Lower leg skin (tissue), 4 donors: ENCODE measurements around the gene RNF34. TPM values are rescaled to one million over a fixed set of nuclear protein-coding genes. Genes with fewer than 3 reads are reported as not detected.
"Not testable (repeated sequence)": the region's sequence is repeated elsewhere in the genome, so short reads cannot be mapped to it uniquely, and the experiment has no call there.

Experiments used
- DNase-seq, 2 donors: peaks; one replicate each; pipeline ENCODE4 v3.0.0-alpha.2; 2019; ENCODE audit warnings: low spot score in 2 of 2
- H3K4me3 ChIP-seq: fragments of 200-600 bp; sonication (generic); 2 replicates; pipeline ENCODE4 v1.5.1; 2017; ENCODE audit warnings: mild to moderate bottlenecking, low read depth; ENCODE audit not compliant: poor library complexity, severe bottlenecking
- CTCF ChIP-seq, 3 donors: fragments of 450-650 bp; IDR thresholded peaks; one replicate each; pipeline ENCODE4 v1.5.1; 2016; ENCODE audit warnings: antibody characterized with exemption in 3 of 3, mild to moderate bottlenecking in 3 of 3, moderate library complexity in 2 of 3
- POLR2A ChIP-seq, 2 donors: fragments of 450-650 bp; IDR thresholded peaks; one replicate each; pipeline ENCODE4 v1.6.1; 2016 to 2017; ENCODE audit warnings: antibody characterized with exemption in 2 of 2, mild to moderate bottlenecking in 1 of 2, moderate library complexity in 1 of 2
- WGBS, 2 donors: methylation state at CpG; one replicate each; pipeline ENCODE4 v1.1.5; 2018; 5-methylcytosine and 5-hydroxymethylcytosine counted together
- intact Hi-C: fragments of 100-400 bp; cut with DNase I; formaldehyde crosslinking; loops from one replicate; pipeline ENCODE4 v1.15.0; 2023; ENCODE audit warnings: low total_unique reads
- total RNA-seq, 4 donors: library from RNA; depleted of rRNA; stranded (reverse); fragments of >200 nt; gene quantifications; one replicate each; pipeline ENCODE4 v1.1.0, GENCODE V29; 2016

RNF34 gene
- total RNA-seq, 4 donors from 2014 or later, result 18.9 to 32.1 (median 25.8) TPM

GRCh38 chr12:121379945-121380344 is 20.0 kb upstream of the RNF34 start:
- 89 to 91% methylated on average over 10 of the region's 10 CpGs for WGBS, 2 donors
- intact Hi-C loops, result no loop called here
- TF ChIP-seq POLR2A (IDR thresholded peaks at IDR 0.05) (no peak), CTCF (IDR thresholded peaks at IDR 0.05) (no peak)
- no peak for DNase-seq
- H3K4me3 ChIP-seq, result no peak overlapping the region

GRCh38 chr12:121383601-121384021 is 16.3 kb upstream of the RNF34 start:
- DNase-seq, result no peak
- no peak overlapping the region for H3K4me3 ChIP-seq
- 91 to 94% methylated on average over 9 of the region's 9 CpGs for WGBS, 2 donors
- TF ChIP-seq POLR2A (IDR thresholded peaks at IDR 0.05) (no peak), CTCF (IDR thresholded peaks at IDR 0.05) (no peak)
- intact Hi-C loops, result no loop called here

GRCh38 chr12:121384891-121385290 is 15.0 kb upstream of the RNF34 start:
- 80 to 84% methylated on average over 6 of the region's 6 CpGs for WGBS, 2 donors
- intact Hi-C loops, H3K4me3 ChIP-seq, DNase-seq: not testable (repeated sequence)

- no peak for DNase-seq
- WGBS, 2 donors, result 73 to 76% methylated on average over 5 of the region's 5 CpGs
- intact Hi-C loops, result no loop called here
- TF ChIP-seq CTCF (IDR thresholded peaks at IDR 0.05) (no peak), POLR2A (IDR thresholded peaks at IDR 0.05) (no peak)
- H3K4me3 ChIP-seq, result no peak overlapping the region
These were observed 11.4 kb upstream of the RNF34 start for GRCh38 chr12:121388421-121388981.

- WGBS, 2 donors, result 50 to 65% methylated on average over 2 of the region's 2 CpGs
- no peak for TF ChIP-seq POLR2A (IDR thresholded peaks at IDR 0.05)
- no peak for TF ChIP-seq CTCF (IDR thresholded peaks at IDR 0.05)
- DNase-seq, result peak in 1 of 2 donors; percentile 13
- intact Hi-C loops, result no loop called here
- H3K4me3 ChIP-seq, result no peak overlapping the region
These were observed 9.1 kb upstream of the RNF34 start for GRCh38 chr12:121390856-121391255.

- TF ChIP-seq POLR2A (IDR thresholded peaks at IDR 0.05) (no peak), CTCF (IDR thresholded peaks at IDR 0.05) (no peak)
- intact Hi-C loops, result no loop called here
- WGBS, 2 donors, result 44 to 45% methylated on average over 10 of the region's 10 CpGs
- DNase-seq, result peak in 1 of 2 donors; percentile 79
- no peak overlapping the region for H3K4me3 ChIP-seq
These were observed 8.1 kb upstream of the RNF34 start for GRCh38 chr12:121391619-121392324.
